ENCODE data around the gene SPSB3. TPM values are rescaled to one million over a fixed set of nuclear protein-coding genes. Genes with fewer than 3 reads are reported as not detected.

Gene SPSB3
- total RNA-seq, 4 donors from 2014 or later = 86.2 to 161 (median 88.3) TPM

- Histone ChIP-seq H3K27ac (no peak overlapping the region), H3K27me3 (no peaks in the 10 kb centered on the region), H3K36me3 (peaks cover 0 to 23% of the 10 kb centered on the region in 2 donors), H3K4me1 (no peaks in the 10 kb centered on the region), H3K9me3 (no peaks in the 10 kb centered on the region), H3K4me3 (no peak overlapping the region)
- ATAC-seq = no peak
- in situ Hi-C loops (cut with MboI; ENCODE audit: low sequenced_read_pairs in 4 of 4) (no loop called here), intact Hi-C loops (cut with DNase I; ENCODE audit: low total_unique reads) (no loop called here)
- no peak for DNase-seq
- no peak for TF ChIP-seq CTCF (IDR thresholded peaks at IDR 0.05 in 4 of 5, conservative IDR thresholded peaks at IDR 0.05 in 1 of 5)
- no peak for TF ChIP-seq POLR2A (IDR thresholded peaks at IDR 0.05)
Observed at GRCh38 chr16:1810536-1810935, 28.2 kb upstream of the SPSB3 start.

DNA sequence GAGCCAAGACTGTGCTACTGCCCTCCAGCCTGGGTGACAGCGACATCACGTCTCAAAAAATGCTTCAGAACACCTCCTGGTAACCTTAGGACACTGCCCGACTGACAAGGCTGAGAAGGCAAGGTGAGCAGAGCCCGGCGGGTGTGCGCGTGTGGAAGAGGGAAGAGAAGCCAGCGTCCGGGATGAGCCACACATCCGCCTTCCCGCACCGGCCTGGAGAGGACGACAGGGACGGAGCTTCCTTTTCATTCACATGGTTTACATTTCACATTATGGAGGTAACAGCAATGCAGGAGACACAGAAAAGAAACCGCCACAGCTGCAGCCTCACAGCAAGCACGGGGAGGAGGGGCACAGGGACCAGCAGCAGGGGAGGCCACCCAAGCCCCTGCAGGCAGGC, 27.7 kb upstream of the SPSB3 start:
- TF ChIP-seq POLR2A (IDR thresholded peaks at IDR 0.05) (no peak), CTCF (IDR thresholded peaks at IDR 0.05 in 4 of 5, conservative IDR thresholded peaks at IDR 0.05 in 1 of 5) (no peak)
- peaks cover 0 to 26% of the 10 kb centered on the region in 2 donors for H3K36me3 ChIP-seq
- H3K27ac ChIP-seq = no peak overlapping the region
- H3K9me3 ChIP-seq = no peaks in the 10 kb centered on the region
- in situ Hi-C loops (cut with MboI; ENCODE audit: low sequenced_read_pairs in 4 of 4) (no loop called here), intact Hi-C loops (cut with DNase I; ENCODE audit: low total_unique reads) (no loop called here)
- H3K27me3 ChIP-seq = no peaks in the 10 kb centered on the region
- ATAC-seq (no peak), DNase-seq (no peak)
- H3K4me3 ChIP-seq = no peak overlapping the region
- no peaks in the 10 kb centered on the region for H3K4me1 ChIP-seq

DNA sequence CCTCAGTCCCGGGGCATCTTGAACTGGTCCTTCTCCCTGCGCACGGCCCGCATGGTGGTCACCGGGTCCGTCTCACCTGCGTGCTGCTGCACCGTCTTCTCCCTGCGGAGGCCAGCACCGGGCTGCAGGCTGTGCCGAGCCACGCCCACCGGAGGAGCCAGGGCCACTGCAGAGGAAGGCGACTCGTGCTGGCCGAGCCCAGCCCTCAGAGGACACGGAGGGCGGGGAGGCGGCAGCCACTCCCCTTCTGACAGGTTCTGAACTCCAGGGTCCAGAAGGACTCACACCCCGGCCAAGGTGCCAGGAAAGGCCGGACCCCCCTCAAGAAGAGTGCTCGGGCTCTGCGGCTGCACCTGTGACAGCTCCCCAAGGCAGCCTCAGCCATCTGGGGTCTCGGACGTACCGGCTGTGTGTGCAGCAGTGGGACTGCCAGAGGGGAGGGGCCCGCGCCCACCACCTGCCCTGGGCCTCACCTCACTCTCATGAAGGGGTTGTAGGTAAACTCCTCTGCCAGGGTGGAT, 27.0 kb upstream of the SPSB3 start:
- Histone ChIP-seq H3K9me3 (no peaks in the 10 kb centered on the region), H3K27ac (no peak overlapping the region), H3K4me1 (no peaks in the 10 kb centered on the region), H3K36me3 (peaks cover 0 to 26% of the 10 kb centered on the region in 2 donors), H3K4me3 (no peak overlapping the region), H3K27me3 (no peaks in the 10 kb centered on the region)
- intact Hi-C loops (cut with DNase I; ENCODE audit: low total_unique reads) = no loop called here
- ATAC-seq (no peak), DNase-seq (no peak)
- in situ Hi-C loops (cut with MboI; ENCODE audit: low sequenced_read_pairs in 4 of 4) = no loop called here
- TF ChIP-seq POLR2A (IDR thresholded peaks at IDR 0.05) = no peak
- TF ChIP-seq CTCF (IDR thresholded peaks at IDR 0.05 in 4 of 5, conservative IDR thresholded peaks at IDR 0.05 in 1 of 5) = no peak

GRCh38 chr16:1808691-1809090, 26.3 kb upstream of the SPSB3 start:
- Histone ChIP-seq H3K27ac (no peak overlapping the region), H3K36me3 (peaks cover 0 to 26% of the 10 kb centered on the region in 2 donors), H3K4me1 (no peaks in the 10 kb centered on the region), H3K27me3 (no peaks in the 10 kb centered on the region), H3K4me3 (no peak overlapping the region), H3K9me3 (no peaks in the 10 kb centered on the region)
- ATAC-seq (no peak), DNase-seq (no peak)
- intact Hi-C loops (cut with DNase I; ENCODE audit: low total_unique reads) (no loop called here), in situ Hi-C loops (cut with MboI; ENCODE audit: low sequenced_read_pairs in 4 of 4) (no loop called here)
- no peak for TF ChIP-seq POLR2A (IDR thresholded peaks at IDR 0.05)
- TF ChIP-seq CTCF (IDR thresholded peaks at IDR 0.05 in 4 of 5, conservative IDR thresholded peaks at IDR 0.05 in 1 of 5) = no peak

GRCh38 chr16:1807626-1808025, 25.3 kb upstream of the SPSB3 start:
- DNase-seq (no peak), ATAC-seq (no peak)
- intact Hi-C loops (cut with DNase I; ENCODE audit: low total_unique reads) = no loop called here
- H3K9me3 ChIP-seq = no peaks in the 10 kb centered on the region
- no peak overlapping the region for H3K4me3 ChIP-seq
- no peaks in the 10 kb centered on the region for H3K27me3 ChIP-seq
- TF ChIP-seq POLR2A (IDR thresholded peaks at IDR 0.05) (no peak), CTCF (IDR thresholded peaks at IDR 0.05 in 4 of 5, conservative IDR thresholded peaks at IDR 0.05 in 1 of 5) (no peak)
- in situ Hi-C loops (cut with MboI; ENCODE audit: low sequenced_read_pairs in 4 of 4) = no loop called here
- H3K36me3 ChIP-seq = peaks cover 0 to 26% of the 10 kb centered on the region in 2 donors
- no peak overlapping the region for H3K27ac ChIP-seq
- no peaks in the 10 kb centered on the region for H3K4me1 ChIP-seq

Data from gastrocnemius medialis (tissue), 4 donors.